Fibroblast of villous mesenchyme (primary cell): ENCODE data around the gene WDR70. TPM values are rescaled to one million over a fixed set of nuclear protein-coding genes. Genes with fewer than 3 reads are reported as not detected.

Experiments used
- DNase-seq: peaks from one replicate; pipeline ENCODE4 v3.0.0-alpha.2; 2010; ENCODE audit warnings: low read depth
- H3K4me3 ChIP-seq: 2 replicates; pipeline ENCODE4 v1.5.1; 2011; ENCODE audit warnings: low read depth, mild to moderate bottlenecking, low read length
- total RNA-seq: library from RNA; depleted of rRNA; stranded (reverse); fragments of >200 nt; gene quantifications from 2 replicates; pipeline ENCODE4 v1.2.3, GENCODE V29; 2012
- TF ChIP-seq, protein P1 (sequence below): IDR thresholded peaks from 2 replicates; pipeline ENCODE4 v1.5.1; 2012; ENCODE audit warnings: low read depth, mild to moderate bottlenecking, low read length; ENCODE audit not compliant: insufficient read depth

WDR70 gene
- total RNA-seq, 1 donor: 29.4 TPM

DNA sequence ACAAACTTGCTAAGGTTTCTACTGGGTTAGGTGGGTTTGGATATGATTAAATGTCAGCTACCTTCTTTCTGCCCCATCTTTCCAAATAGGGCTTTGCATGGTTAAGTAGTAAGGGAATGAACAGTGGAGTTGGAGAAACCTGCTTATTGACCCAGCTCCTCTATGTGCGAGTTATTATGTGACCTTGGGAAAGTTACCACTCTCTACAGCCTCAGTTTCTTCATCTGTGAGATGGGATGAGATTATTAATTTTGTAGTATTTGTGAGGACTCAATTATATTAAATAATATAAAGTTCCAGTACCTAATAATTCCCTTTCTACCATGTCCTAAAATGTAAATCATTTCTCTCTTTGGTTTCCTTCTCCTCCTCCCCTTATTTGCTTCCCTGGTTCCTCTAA, 337.3 kb downstream of the WDR70 start:
- TF ChIP-seq, protein P1, sequence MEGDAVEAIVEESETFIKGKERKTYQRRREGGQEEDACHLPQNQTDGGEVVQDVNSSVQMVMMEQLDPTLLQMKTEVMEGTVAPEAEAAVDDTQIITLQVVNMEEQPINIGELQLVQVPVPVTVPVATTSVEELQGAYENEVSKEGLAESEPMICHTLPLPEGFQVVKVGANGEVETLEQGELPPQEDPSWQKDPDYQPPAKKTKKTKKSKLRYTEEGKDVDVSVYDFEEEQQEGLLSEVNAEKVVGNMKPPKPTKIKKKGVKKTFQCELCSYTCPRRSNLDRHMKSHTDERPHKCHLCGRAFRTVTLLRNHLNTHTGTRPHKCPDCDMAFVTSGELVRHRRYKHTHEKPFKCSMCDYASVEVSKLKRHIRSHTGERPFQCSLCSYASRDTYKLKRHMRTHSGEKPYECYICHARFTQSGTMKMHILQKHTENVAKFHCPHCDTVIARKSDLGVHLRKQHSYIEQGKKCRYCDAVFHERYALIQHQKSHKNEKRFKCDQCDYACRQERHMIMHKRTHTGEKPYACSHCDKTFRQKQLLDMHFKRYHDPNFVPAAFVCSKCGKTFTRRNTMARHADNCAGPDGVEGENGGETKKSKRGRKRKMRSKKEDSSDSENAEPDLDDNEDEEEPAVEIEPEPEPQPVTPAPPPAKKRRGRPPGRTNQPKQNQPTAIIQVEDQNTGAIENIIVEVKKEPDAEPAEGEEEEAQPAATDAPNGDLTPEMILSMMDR: no peak
- H3K4me3 ChIP-seq: no peak overlapping the region

GRCh38 chr5:37717276-37717612, 338.1 kb downstream of the WDR70 start:
- no peak for DNase-seq
- TF ChIP-seq, protein P1: no peak
- no peak overlapping the region for H3K4me3 ChIP-seq

More for the DNA sequence above, 337.3 kb downstream of the WDR70 start:
- no peak for DNase-seq

DNA sequence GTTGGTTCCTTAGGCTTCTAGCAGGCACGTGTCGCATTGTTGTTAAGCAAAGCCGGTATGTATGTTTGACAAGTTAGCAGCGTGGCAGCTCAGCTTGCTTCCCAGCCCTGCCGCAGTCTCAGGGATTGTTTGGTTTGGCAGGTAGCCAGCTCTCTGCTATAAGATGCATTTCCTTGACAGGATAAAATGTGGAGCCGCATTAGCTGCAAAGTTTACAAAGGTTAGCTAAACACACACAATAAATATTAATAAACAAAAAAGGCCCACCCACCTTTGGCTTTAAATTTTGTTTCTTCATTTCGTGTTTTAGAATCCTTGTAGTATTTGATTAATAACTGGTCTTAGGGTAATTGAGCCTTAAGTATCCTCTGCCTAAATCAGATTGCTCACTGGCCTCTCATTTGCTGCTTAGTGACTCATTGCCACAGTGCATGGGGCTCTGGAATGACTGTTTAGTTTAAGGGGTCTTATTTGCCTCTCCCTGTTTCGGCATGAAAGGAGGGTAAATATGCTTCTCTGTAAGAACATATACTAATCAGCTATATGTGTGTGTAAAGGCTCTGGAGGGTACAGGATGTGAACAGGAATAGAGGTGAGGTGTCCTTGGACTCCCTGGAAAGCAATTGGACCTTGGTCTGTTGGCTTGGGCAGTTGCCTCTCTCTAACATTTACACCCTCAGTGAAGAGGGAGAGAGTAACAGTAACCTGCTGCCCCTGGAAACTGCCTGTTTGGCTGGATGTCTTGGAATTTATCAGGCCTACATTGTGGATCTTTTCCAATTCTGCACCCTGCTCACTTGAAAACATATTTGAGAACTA, 338.7 kb downstream of the WDR70 start:
- TF ChIP-seq, protein P1: no peak
- H3K4me3 ChIP-seq: no peak overlapping the region
- DNase-seq: peak; percentile 93

- peak; percentile 80 for DNase-seq
- no peak overlapping the region for H3K4me3 ChIP-seq
- TF ChIP-seq, protein P1: no peak
These were observed 341.4 kb downstream of the WDR70 start for GRCh38 chr5:37720550-37720952.

GRCh38 chr5:37721447-37721871, 342.3 kb downstream of the WDR70 start:
- H3K4me3 ChIP-seq: no peak overlapping the region
- TF ChIP-seq, protein P1: no peak

DNA sequence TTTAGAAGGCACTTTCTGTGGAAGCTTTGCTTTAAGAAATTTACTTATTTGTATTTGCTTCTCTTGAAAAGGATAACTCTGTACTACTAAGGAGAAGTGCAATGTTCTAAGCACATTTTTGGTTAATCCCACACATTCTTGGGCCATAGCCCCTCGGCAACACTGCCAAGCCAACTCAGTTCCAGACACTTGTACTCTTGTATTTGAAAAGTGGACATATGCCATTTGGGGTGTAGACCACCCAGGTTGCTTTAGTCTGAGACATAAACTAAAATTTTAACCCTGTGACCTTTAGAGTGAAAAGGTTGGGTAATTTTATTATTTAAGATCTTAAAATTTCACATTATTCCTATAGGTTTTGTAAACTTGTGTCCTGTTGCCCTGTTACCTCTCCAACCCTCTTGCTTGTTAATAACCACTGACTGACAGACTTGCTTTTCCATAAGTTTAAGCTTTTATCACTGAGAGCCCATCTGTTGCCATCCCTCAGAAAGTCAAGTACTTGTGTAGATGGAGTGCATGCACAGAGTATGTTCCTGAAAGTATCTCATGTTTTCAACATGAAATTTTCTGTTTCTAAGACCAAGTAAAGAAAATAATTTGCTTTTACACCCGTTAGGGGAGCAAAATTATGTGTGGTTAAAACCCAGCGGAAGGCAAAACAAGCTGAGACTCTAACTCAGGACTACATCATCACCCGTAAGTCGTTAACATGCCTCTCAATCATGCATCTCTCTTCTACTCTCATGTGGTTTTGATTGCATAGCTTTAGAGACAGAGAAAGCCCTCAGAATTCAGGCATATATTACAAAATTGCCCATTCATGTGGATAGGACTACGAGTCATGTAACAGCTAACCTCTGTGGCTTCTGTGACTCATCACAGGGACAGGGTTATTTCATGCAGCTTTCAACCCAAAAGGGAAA, 343.4 kb downstream of the WDR70 start:
- H3K4me3 ChIP-seq: no peak overlapping the region
- peak; percentile 90 for DNase-seq
- TF ChIP-seq, protein P1: no peak

More at GRCh38 chr5:37721447-37721871, 342.3 kb downstream of the WDR70 start:
- peak; percentile 42 for DNase-seq
